Measurements from ENCODE around the gene OTOG. TPM values are rescaled to one million over a fixed set of nuclear protein-coding genes. Genes with fewer than 3 reads are reported as not detected.

OTOG gene
- total and polyA plus RNA-seq, 3 experiments from 2014 or later: not detected

GRCh38 chr11:17642980-17643379 lies 95.9 kb downstream of the OTOG start:
- DNase-seq: no peak
- peaks cover 0 to 8% (median 5%) of the 10 kb centered on the region in 5 donors for H3K9me3 Mint-ChIP-seq

GRCh38 chr11:17643506-17644405 lies 96.7 kb downstream of the OTOG start:
- Mint-ChIP-seq H3K36me3 (no peaks in the 10 kb centered on the region), H3K4me1 (no peaks in the 10 kb centered on the region), H3K27me3 (peaks cover 7 to 17% of the 10 kb centered on the region in 2 donors), H3K27ac (no peak overlapping the region), H3K9me3 (peaks cover 0 to 11% (median 7%) of the 10 kb centered on the region in 5 donors), H3K4me3 (no peak overlapping the region)
- H3K36me3 ChIP-seq (ENCODE audit: insufficient read depth, low read length): no peaks in the 10 kb centered on the region
- H3K27ac ChIP-seq (ENCODE audit: low read depth, low read length): no peak overlapping the region
- no peaks in the 10 kb centered on the region for H3K27me3 ChIP-seq (ENCODE audit: insufficient read depth, low read length, poor library complexity, severe bottlenecking)
- ChIA-PET CTCF (no interaction called here), POLR2A (no interaction called here)
- H3K9me3 ChIP-seq (ENCODE audit: low read length): no peaks in the 10 kb centered on the region
- no peaks in the 10 kb centered on the region for H3K4me1 ChIP-seq (ENCODE audit: insufficient read depth, low read length)
- DNase-seq: no peak
- no peak overlapping the region for H3K4me3 ChIP-seq (ENCODE audit: low read length)

More at GRCh38 chr11:17642980-17643379, 95.9 kb downstream of the OTOG start:
- no peak overlapping the region for H3K4me3 Mint-ChIP-seq
- ChIA-PET POLR2A (no interaction called here), CTCF (no interaction called here)
- Histone ChIP-seq H3K27ac (ENCODE audit: low read depth, low read length) (no peak overlapping the region), H3K4me1 (ENCODE audit: insufficient read depth, low read length) (no peaks in the 10 kb centered on the region), H3K36me3 (ENCODE audit: insufficient read depth, low read length) (no peaks in the 10 kb centered on the region), H3K27me3 (ENCODE audit: insufficient read depth, low read length, poor library complexity, severe bottlenecking) (no peaks in the 10 kb centered on the region), H3K4me3 (ENCODE audit: low read length) (no peak overlapping the region), H3K9me3 (ENCODE audit: low read length) (no peaks in the 10 kb centered on the region)
- no peaks in the 10 kb centered on the region for H3K36me3 Mint-ChIP-seq
- peaks cover 6 to 12% of the 10 kb centered on the region in 2 donors for H3K27me3 Mint-ChIP-seq
- no peak overlapping the region for H3K27ac Mint-ChIP-seq
- H3K4me1 Mint-ChIP-seq: no peaks in the 10 kb centered on the region

GRCh38 chr11:17645190-17645970 lies 98.3 kb downstream of the OTOG start:
- CTCF ChIA-PET: no interaction called here
- peaks cover 16 to 32% of the 10 kb centered on the region in 2 donors for H3K27me3 Mint-ChIP-seq
- H3K27me3 ChIP-seq (ENCODE audit: insufficient read depth, low read length, poor library complexity, severe bottlenecking): no peaks in the 10 kb centered on the region
- H3K36me3 Mint-ChIP-seq: no peaks in the 10 kb centered on the region
- no peaks in the 10 kb centered on the region for H3K9me3 ChIP-seq (ENCODE audit: low read length)
- no peak overlapping the region for H3K27ac ChIP-seq (ENCODE audit: low read depth, low read length)
- no peaks in the 10 kb centered on the region for H3K36me3 ChIP-seq (ENCODE audit: insufficient read depth, low read length)
- no peak overlapping the region for H3K4me3 ChIP-seq (ENCODE audit: low read length)
- no peaks in the 10 kb centered on the region for H3K4me1 Mint-ChIP-seq
- H3K4me3 Mint-ChIP-seq: no peak overlapping the region
- no peak for DNase-seq
- POLR2A ChIA-PET: no interaction called here
- peaks cover 0 to 11% (median 7%) of the 10 kb centered on the region in 5 donors for H3K9me3 Mint-ChIP-seq
- H3K4me1 ChIP-seq (ENCODE audit: insufficient read depth, low read length): no peaks in the 10 kb centered on the region
- no peak overlapping the region for H3K27ac Mint-ChIP-seq

- no peak overlapping the region for H3K4me3 ChIP-seq (ENCODE audit: low read length)
- Mint-ChIP-seq H3K4me3 (no peak overlapping the region), H3K27ac (no peak overlapping the region), H3K27me3 (peaks cover 22 to 44% of the 10 kb centered on the region in 2 donors), H3K36me3 (no peaks in the 10 kb centered on the region), H3K9me3 (peaks cover 0 to 13% (median 7%) of the 10 kb centered on the region in 5 donors), H3K4me1 (no peaks in the 10 kb centered on the region)
- POLR2A ChIA-PET: no interaction called here
- H3K27me3 ChIP-seq (ENCODE audit: insufficient read depth, low read length, poor library complexity, severe bottlenecking): no peaks in the 10 kb centered on the region
- H3K36me3 ChIP-seq (ENCODE audit: insufficient read depth, low read length): no peaks in the 10 kb centered on the region
- CTCF ChIA-PET: no interaction called here
- no peaks in the 10 kb centered on the region for H3K9me3 ChIP-seq (ENCODE audit: low read length)
- H3K27ac ChIP-seq (ENCODE audit: low read depth, low read length): no peak overlapping the region
- no peak for DNase-seq
- no peaks in the 10 kb centered on the region for H3K4me1 ChIP-seq (ENCODE audit: insufficient read depth, low read length)
Measured at GRCh38 chr11:17646451-17647145, 99.5 kb downstream of the OTOG start.

- H3K27ac ChIP-seq (ENCODE audit: low read depth, low read length): no peak overlapping the region
- Mint-ChIP-seq H3K9me3 (peaks cover 0 to 13% (median 7%) of the 10 kb centered on the region in 5 donors), H3K4me3 (no peak overlapping the region), H3K27ac (no peak overlapping the region), H3K4me1 (no peaks in the 10 kb centered on the region), H3K36me3 (no peaks in the 10 kb centered on the region), H3K27me3 (peaks cover 28 to 51% of the 10 kb centered on the region in 2 donors)
- POLR2A ChIA-PET: no interaction called here
- DNase-seq: no peak
- CTCF ChIA-PET: no interaction called here
- H3K4me3 ChIP-seq (ENCODE audit: low read length): no peak overlapping the region
- H3K27me3 ChIP-seq (ENCODE audit: insufficient read depth, low read length, poor library complexity, severe bottlenecking): no peaks in the 10 kb centered on the region
- H3K36me3 ChIP-seq (ENCODE audit: insufficient read depth, low read length): no peaks in the 10 kb centered on the region
- no peaks in the 10 kb centered on the region for H3K9me3 ChIP-seq (ENCODE audit: low read length)
- no peaks in the 10 kb centered on the region for H3K4me1 ChIP-seq (ENCODE audit: insufficient read depth, low read length)
Measured at GRCh38 chr11:17648528-17648927, 101.5 kb downstream of the OTOG start.

GRCh38 chr11:17649261-17649660 lies 102.2 kb downstream of the OTOG start:
- ChIA-PET CTCF (no interaction called here), POLR2A (no interaction called here)
- Mint-ChIP-seq H3K27me3 (peaks cover 30 to 51% of the 10 kb centered on the region in 2 donors), H3K27ac (no peak overlapping the region), H3K4me3 (no peak overlapping the region), H3K9me3 (peaks cover 0 to 13% (median 7%) of the 10 kb centered on the region in 5 donors), H3K4me1 (no peaks in the 10 kb centered on the region), H3K36me3 (no peaks in the 10 kb centered on the region)
- Histone ChIP-seq H3K27me3 (ENCODE audit: insufficient read depth, low read length, poor library complexity, severe bottlenecking) (no peaks in the 10 kb centered on the region), H3K36me3 (ENCODE audit: insufficient read depth, low read length) (no peaks in the 10 kb centered on the region), H3K4me1 (ENCODE audit: insufficient read depth, low read length) (no peaks in the 10 kb centered on the region), H3K27ac (ENCODE audit: low read depth, low read length) (no peak overlapping the region), H3K9me3 (ENCODE audit: low read length) (no peaks in the 10 kb centered on the region), H3K4me3 (ENCODE audit: low read length) (no peak overlapping the region)
- no peak for DNase-seq

GRCh38 chr11:17649696-17650095 lies 102.6 kb downstream of the OTOG start:
- Mint-ChIP-seq H3K36me3 (no peaks in the 10 kb centered on the region), H3K4me3 (no peak overlapping the region), H3K27ac (peak overlapping the region in 1 of 8 donors; percentile 52), H3K27me3 (peaks cover 30 to 51% of the 10 kb centered on the region in 2 donors), H3K4me1 (no peaks in the 10 kb centered on the region), H3K9me3 (peaks cover 2 to 15% (median 7%) of the 10 kb centered on the region in 5 donors)
- Histone ChIP-seq H3K27ac (ENCODE audit: low read depth, low read length) (no peak overlapping the region), H3K36me3 (ENCODE audit: insufficient read depth, low read length) (no peaks in the 10 kb centered on the region), H3K9me3 (ENCODE audit: low read length) (no peaks in the 10 kb centered on the region), H3K4me1 (ENCODE audit: insufficient read depth, low read length) (no peaks in the 10 kb centered on the region), H3K4me3 (ENCODE audit: low read length) (no peak overlapping the region), H3K27me3 (ENCODE audit: insufficient read depth, low read length, poor library complexity, severe bottlenecking) (no peaks in the 10 kb centered on the region)
- ChIA-PET CTCF (no interaction called here), POLR2A (no interaction called here)
- no peak for DNase-seq

All from CD8-positive, alpha-beta memory T cell (primary cell).